K562 (cell line): ENCODE data around the gene FGFRL1. TPM values are rescaled to one million over a fixed set of nuclear protein-coding genes. Genes with fewer than 3 reads are reported as not detected.

Source experiments
- ATF4 ChIP-seq: fragments of 450-650 bp; formaldehyde crosslinking; IDR thresholded peaks from 2 replicates; pipeline ENCODE4 v1.4.0; 2022; ENCODE audit warnings: mild to moderate bottlenecking, moderate library complexity
- CEBPZ ChIP-seq: fragments of 150-350 bp; IDR thresholded peaks from 2 replicates; pipeline ENCODE4 v1.6.1; 2014; ENCODE audit warnings: low read depth, mild to moderate bottlenecking, low read length, borderline replicate concordance
- GABPB1 ChIP-seq: sonication (generic); formaldehyde crosslinking; IDR thresholded peaks from 2 replicates; pipeline ENCODE4 v1.8.0; 2022; ENCODE audit warnings: mild to moderate bottlenecking, missing genetic modification reagents
- MGA ChIP-seq: fragments of 450-650 bp; IDR thresholded peaks from 2 replicates; pipeline ENCODE4 v1.6.1; 2016; ENCODE audit warnings: mild to moderate bottlenecking, moderate library complexity
- MXD1 ChIP-seq: fragments of 250-450 bp; sonication (Bioruptor Pico); IDR thresholded peaks from 2 replicates; pipeline ENCODE4 v1.8.0; 2021; ENCODE audit warnings: borderline replicate concordance, mild to moderate bottlenecking, moderate library complexity; ENCODE audit not compliant: poor library complexity, severe bottlenecking
- RBM34 ChIP-seq: fragments of 200-400 bp; formaldehyde crosslinking; IDR thresholded peaks from 2 replicates; pipeline ENCODE4 v1.6.1; 2018; ENCODE audit warnings: low read length, borderline replicate concordance; ENCODE audit not compliant: insufficient read depth
- ZEB2 ChIP-seq: fragments of 450-650 bp; IDR thresholded peaks from 2 replicates; pipeline ENCODE4 v1.6.1; 2016
- ZNF551 ChIP-seq: fragments of 250-450 bp; sonication (Bioruptor Pico); IDR thresholded peaks from 2 replicates; pipeline ENCODE4 v1.5.0; 2021; ENCODE audit warnings: mild to moderate bottlenecking, moderate library complexity
- polyA plus RNA-seq, 8 experiments: library from polyadenylated mRNA; depleted of rRNA in 4 of 8; stranded (reverse) in 5 of 8; unstranded in 3 of 8; fragments of >200 nt; fragmentation: Nextera tagmentation in 2 of 8; fragmentation: Illumina TruSeq in 1 of 8; extraction: Ambion mirVana in 2 of 8; extraction: Trizol in 1 of 8; gene quantifications; 2 replicates each; pipeline versions ENCODE4 v1.2.1 to v1.2.3, GENCODE V29; 2011 to 2014; ENCODE audit warnings: inconsistent platforms in 1 of 8, missing spikeins in 1 of 8
- total RNA-seq, 7 experiments: library from RNA; depleted of rRNA in 6 of 7; stranded (reverse); fragments of >200 nt in 6 of 7; fragmentation: Illumina TruSeq in 2 of 7; extraction: Trizol in 2 of 7; gene quantifications; 2 replicates each; pipeline versions ENCODE4 v1.2.1 to v1.2.3, GENCODE V29; 2011 to 2021; ENCODE audit warnings: low replicate concordance in 1 of 7

FGFRL1 gene
- total and polyA plus RNA-seq, 9 of the 15 experiments (the other 6 are each of a cell fraction or from before 2014, with no cell fraction given) = 0.34 to 49.9 (median 14.6) TPM

- TF ChIP-seq CEBPZ (no peak), RBM34 (no peak), GABPB1 (CRISPR knock-in tag) (no peak), MGA (peak; percentile 77), MXD1 (CRISPR knock-in tag) (no peak), ZEB2 (peak; percentile 93), ATF4 (CRISPR knock-in tag) (no peak), ZNF551 (CRISPR knock-in tag) (no peak)
Measured at GRCh38 chr4:1010395-1011021, 918 bp upstream of the FGFRL1 start (continued).
